HepG2 (cell line): Measurements from ENCODE around the gene C10orf67. TPM values are rescaled to one million over a fixed set of nuclear protein-coding genes. Genes with fewer than 3 reads are reported as not detected.
A peak's percentile ranks its signal among the peaks of the same experiment; 100 is the strongest.

ENCODE experiments used
- AKNA ChIP-seq: sonication (generic); formaldehyde crosslinking; IDR thresholded peaks from 2 replicates; pipeline ENCODE4 v1.4.0; 2020; ENCODE audit warnings: missing genetic modification reagents, borderline replicate concordance
- ARNT ChIP-seq: fragments of 450-650 bp; IDR thresholded peaks from 2 replicates; pipeline ENCODE4 v1.6.1; 2017
- ATF5 ChIP-seq: sonication (generic); formaldehyde crosslinking; IDR thresholded peaks from 2 replicates; pipeline ENCODE4 v1.4.0; 2020; ENCODE audit warnings: mild to moderate bottlenecking, low read depth, missing genetic modification reagents
- ATRX ChIP-seq: sonication (generic); formaldehyde crosslinking; IDR thresholded peaks from 2 replicates; pipeline ENCODE4 v1.4.0; 2020; ENCODE audit warnings: missing genetic modification reagents, borderline replicate concordance
- DRAP1 ChIP-seq: IDR thresholded peaks from 2 replicates; pipeline ENCODE4 v1.6.1; 2016; ENCODE audit warnings: missing genetic modification reagents, missing compliant biosample characterization
- GATA4 ChIP-seq: sonication (generic); IDR thresholded peaks from 2 replicates; pipeline ENCODE4 v1.6.1; 2016; ENCODE audit warnings: antibody characterized with exemption, low read depth, borderline replicate concordance
- HIC2 ChIP-seq: sonication (generic); formaldehyde crosslinking; IDR thresholded peaks from 2 replicates; pipeline ENCODE4 v1.9.0; 2022; ENCODE audit warnings: low read depth, missing genetic modification reagents
- IRF2 ChIP-seq: IDR thresholded peaks from 2 replicates; pipeline ENCODE4 v1.6.1; 2018; ENCODE audit warnings: missing genetic modification reagents, missing compliant biosample characterization
- ISX ChIP-seq: sonication (generic); formaldehyde crosslinking; conservative IDR thresholded peaks from 2 replicates; pipeline ENCODE4 v1.5.0; 2020; ENCODE audit warnings: missing genetic modification reagents
- MAFK ChIP-seq, 2 experiments: IDR thresholded peaks in 1 of 2; conservative IDR thresholded peaks in 1 of 2; 2 replicates each; pipeline ENCODE4 v1.6.1; 2011; ENCODE audit warnings: improper control_type of control experiment in 2 of 2, low read length in 2 of 2
- MBD4 ChIP-seq: IDR thresholded peaks from 2 replicates; pipeline ENCODE4 v1.6.1; 2012; ENCODE audit warnings: low read length, inconsistent platforms, borderline replicate concordance
- NAIF1 ChIP-seq: sonication (generic); formaldehyde crosslinking; IDR thresholded peaks from 2 replicates; pipeline ENCODE4 v1.5.0; 2020; ENCODE audit warnings: mild to moderate bottlenecking, missing genetic modification reagents, borderline replicate concordance
- NFYB ChIP-seq: sonication (generic); formaldehyde crosslinking; IDR thresholded peaks from 2 replicates; pipeline ENCODE4 v1.4.0; 2020; ENCODE audit warnings: missing genetic modification reagents
- PLRG1 ChIP-seq: fragments of 450-650 bp; conservative IDR thresholded peaks from 2 replicates; pipeline ENCODE4 v1.6.1; 2016
- REXO4 ChIP-seq: sonication (generic); formaldehyde crosslinking; IDR thresholded peaks from 2 replicates; pipeline ENCODE4 v1.8.0; 2022; ENCODE audit warnings: missing genetic modification reagents, mild to moderate bottlenecking, borderline replicate concordance
- RORA ChIP-seq: sonication (generic); formaldehyde crosslinking; IDR thresholded peaks from 2 replicates; pipeline ENCODE4 v1.5.0; 2020; ENCODE audit warnings: mild to moderate bottlenecking, missing genetic modification reagents, moderate library complexity
- SAP130 ChIP-seq: IDR thresholded peaks from 2 replicates; pipeline ENCODE4 v1.6.1; 2016; ENCODE audit warnings: low read depth
- SCMH1 ChIP-seq: sonication (generic); formaldehyde crosslinking; IDR thresholded peaks from 2 replicates; pipeline ENCODE4 v1.9.0; 2021; ENCODE audit warnings: missing genetic modification reagents, mild to moderate bottlenecking, borderline replicate concordance
- TRIM24 ChIP-seq: sonication (generic); formaldehyde crosslinking; IDR thresholded peaks from 2 replicates; pipeline ENCODE4 v1.8.0; 2022; ENCODE audit warnings: mild to moderate bottlenecking, missing genetic modification reagents
- ZMYM3 ChIP-seq: sonication (generic); formaldehyde crosslinking; IDR thresholded peaks from 2 replicates; pipeline ENCODE4 v1.5.1; 2020; ENCODE audit warnings: mild to moderate bottlenecking, missing genetic modification reagents
- ZNF484 ChIP-seq: sonication (generic); formaldehyde crosslinking; IDR thresholded peaks from 2 replicates; pipeline ENCODE4 v1.5.1; 2020; ENCODE audit warnings: mild to moderate bottlenecking, low read depth, missing genetic modification reagents, borderline replicate concordance
- ZNF790 ChIP-seq: sonication (generic); formaldehyde crosslinking; IDR thresholded peaks from 2 replicates; pipeline ENCODE4 v1.8.0; 2022; ENCODE audit warnings: missing genetic modification reagents, mild to moderate bottlenecking, borderline replicate concordance
- polyA plus RNA-seq, 8 experiments: library from polyadenylated mRNA; depleted of rRNA in 3 of 8; stranded (reverse) in 7 of 8; unstranded in 1 of 8; fragments of >200 nt; fragmentation: Illumina TruSeq in 4 of 8; extraction: Trizol in 4 of 8; gene quantifications; 2 replicates each; pipeline versions ENCODE4 v1.2.1 to v1.2.3, GENCODE V29; 2011 to 2016; ENCODE audit warnings: low read depth in 4 of 8, missing spikeins in 1 of 8, mixed read lengths in 1 of 8; ENCODE audit not compliant: insufficient read depth in 1 of 8
- total RNA-seq, 5 experiments: library from RNA; depleted of rRNA; stranded (reverse); fragments of >200 nt; fragmentation: Illumina TruSeq; extraction: Trizol; gene quantifications; 2 replicates each; pipeline ENCODE4 v1.2.3, GENCODE V29; 2016; ENCODE audit warnings: low read depth in 1 of 5

C10orf67 gene
- total and polyA plus RNA-seq, 2 of the 13 experiments (the other 11 are each of a cell fraction or from before 2014, with no cell fraction given), result not detected

- no peak for TF ChIP-seq TRIM24 (CRISPR knock-in tag)
- no peak for TF ChIP-seq ARNT
- no peak for TF ChIP-seq RORA (CRISPR knock-in tag)
- no peak for TF ChIP-seq DRAP1 (CRISPR knock-in tag)
- peak; percentile 32; the same call in 1 of the 2 replicates for TF ChIP-seq SAP130
- TF ChIP-seq NAIF1 (CRISPR knock-in tag), result no peak
- TF ChIP-seq MAFK (conservative IDR thresholded peaks at IDR 0.05 in 1 of 2, IDR thresholded peaks at IDR 0.05 in 1 of 2; ENCODE audit: low read length in 2 of 2), result no peak
- no peak for TF ChIP-seq HIC2 (CRISPR knock-in tag)
- TF ChIP-seq SCMH1, result no peak
- TF ChIP-seq NFYB (CRISPR knock-in tag), result no peak
- 0 out of 2 replicates have a peak, but pooled peaks have one; percentile 53 for TF ChIP-seq AKNA (CRISPR knock-in tag)
- no peak for TF ChIP-seq ZMYM3 (CRISPR knock-in tag)
- TF ChIP-seq MBD4, result no peak
- no peak for TF ChIP-seq ZNF484 (CRISPR knock-in tag)
- TF ChIP-seq ISX (CRISPR knock-in tag), result no peak
- no peak for TF ChIP-seq IRF2 (CRISPR knock-in tag)
- no peak for TF ChIP-seq ZNF790 (CRISPR knock-in tag)
- TF ChIP-seq PLRG1, result no peak
- TF ChIP-seq ATRX, result no peak
- no peak for TF ChIP-seq GATA4
- TF ChIP-seq REXO4, result no peak
- TF ChIP-seq ATF5, result no peak
Measured at GRCh38 chr10:23171232-23171876, 173.2 kb downstream of the C10orf67 start (continued).
